Measurements from ENCODE around the gene KLHL20.
"Not testable (repeated sequence)": the region's sequence is repeated elsewhere in the genome, so short reads cannot be mapped to it uniquely, and the experiment has no call there.

The KLHL20 gene

GRCh38 chr1:173717238-173717637 is 2.5 kb downstream of the KLHL20 start:
- Mint-ChIP-seq H3K27ac (peak overlapping the region in 1 of 2 donors; percentile 57), H3K4me1 (peaks cover 21% of the 10 kb centered on the region), H3K9me3 (peaks cover 0 to 4% of the 10 kb centered on the region in 2 donors), H3K27me3 (no peaks in the 10 kb centered on the region), H3K4me3 (no peak overlapping the region)
- ATAC-seq, result no peak
- no peak for DNase-seq

GRCh38 chr1:173731331-173731730 is 16.6 kb downstream of the KLHL20 start:
- H3K9me3 Mint-ChIP-seq, result peaks cover 16 to 17% of the 10 kb centered on the region in 2 donors
- ATAC-seq, H3K27me3 Mint-ChIP-seq, H3K27ac Mint-ChIP-seq, DNase-seq, H3K4me3 Mint-ChIP-seq, H3K4me1 Mint-ChIP-seq: not testable (repeated sequence)

GRCh38 chr1:173733912-173734311 is 19.1 kb downstream of the KLHL20 start:
- DNase-seq (no peak), ATAC-seq (no peak)
- Mint-ChIP-seq H3K27me3 (no peaks in the 10 kb centered on the region), H3K9me3 (peaks cover 7 to 9% of the 10 kb centered on the region in 2 donors), H3K4me3 (no peak overlapping the region), H3K4me1 (peaks cover 21% of the 10 kb centered on the region), H3K27ac (peak overlapping the region in 1 of 2 donors; percentile 82)

- H3K4me1 Mint-ChIP-seq, result peaks cover 39% of the 10 kb centered on the region
- not testable (repeated sequence) for H3K27me3 Mint-ChIP-seq, H3K27ac Mint-ChIP-seq, DNase-seq, H3K4me3 Mint-ChIP-seq, H3K9me3 Mint-ChIP-seq, ATAC-seq
These were observed 21.3 kb downstream of the KLHL20 start for GRCh38 chr1:173736104-173736503.

- H3K9me3 Mint-ChIP-seq, result peaks cover 0 to 11% of the 10 kb centered on the region in 2 donors
- ATAC-seq (no peak), DNase-seq (no peak)
- no peak overlapping the region for H3K27ac Mint-ChIP-seq
- no peak overlapping the region for H3K4me3 Mint-ChIP-seq
- no peaks in the 10 kb centered on the region for H3K27me3 Mint-ChIP-seq
- peaks cover 47% of the 10 kb centered on the region for H3K4me1 Mint-ChIP-seq
These were observed 27.6 kb downstream of the KLHL20 start for GRCh38 chr1:173742203-173742886.

- no peak for DNase-seq
- no peak overlapping the region for H3K4me3 Mint-ChIP-seq
- ATAC-seq, result no peak
- H3K27ac Mint-ChIP-seq, result no peak overlapping the region
- H3K4me1 Mint-ChIP-seq, result peaks cover 28% of the 10 kb centered on the region
- H3K9me3 Mint-ChIP-seq, result peaks cover 0 to 11% of the 10 kb centered on the region in 2 donors
- no peaks in the 10 kb centered on the region for H3K27me3 Mint-ChIP-seq
These were observed 29.9 kb downstream of the KLHL20 start for GRCh38 chr1:173744651-173745050.

GRCh38 chr1:173749137-173749536 is 34.4 kb downstream of the KLHL20 start:
- ATAC-seq (no peak), DNase-seq (no peak)
- Mint-ChIP-seq H3K9me3 (no peaks in the 10 kb centered on the region), H3K4me3 (no peak overlapping the region), H3K27me3 (no peaks in the 10 kb centered on the region), H3K27ac (no peak overlapping the region), H3K4me1 (peaks cover 11% of the 10 kb centered on the region)

GRCh38 chr1:173753830-173754229 is 39.0 kb downstream of the KLHL20 start:
- no peak for ATAC-seq

GRCh38 chr1:173757666-173758065 is 42.9 kb downstream of the KLHL20 start:
- Mint-ChIP-seq H3K4me3 (no peak overlapping the region), H3K27ac (peak overlapping the region in 1 of 2 donors; percentile 38), H3K4me1 (peaks cover 9% of the 10 kb centered on the region), H3K9me3 (peaks cover 12 to 13% of the 10 kb centered on the region in 2 donors), H3K27me3 (no peaks in the 10 kb centered on the region)
- no peak for DNase-seq
- ATAC-seq, result no peak

More at GRCh38 chr1:173753830-173754229, 39.0 kb downstream of the KLHL20 start:
- no peak overlapping the region for H3K4me3 Mint-ChIP-seq
- no peaks in the 10 kb centered on the region for H3K27me3 Mint-ChIP-seq
- no peak for DNase-seq
- H3K27ac Mint-ChIP-seq, result no peak overlapping the region
- H3K4me1 Mint-ChIP-seq, result no peaks in the 10 kb centered on the region
- H3K9me3 Mint-ChIP-seq, result no peaks in the 10 kb centered on the region

- DNase-seq, result no peak
- Mint-ChIP-seq H3K4me3 (no peak overlapping the region), H3K27ac (peak overlapping the region; percentile 38 to 94), H3K4me1 (peaks cover 9% of the 10 kb centered on the region), H3K27me3 (no peaks in the 10 kb centered on the region), H3K9me3 (peaks cover 16 to 18% of the 10 kb centered on the region in 2 donors)
- no peak for ATAC-seq
These were observed 43.3 kb downstream of the KLHL20 start for GRCh38 chr1:173758110-173758509.

GRCh38 chr1:173758980-173759379 is 44.2 kb downstream of the KLHL20 start:
- H3K4me3 Mint-ChIP-seq, result no peak overlapping the region
- peaks cover 9% of the 10 kb centered on the region for H3K4me1 Mint-ChIP-seq
- ATAC-seq, result no peak
- H3K27me3 Mint-ChIP-seq, result no peaks in the 10 kb centered on the region
- DNase-seq, result no peak
- H3K27ac Mint-ChIP-seq, result peak overlapping the region in 1 of 2 donors; percentile 8
- peaks cover 20 to 26% of the 10 kb centered on the region in 2 donors for H3K9me3 Mint-ChIP-seq

GRCh38 chr1:173764331-173764730 is 49.5 kb downstream of the KLHL20 start:
- H3K4me3 Mint-ChIP-seq, H3K27me3 Mint-ChIP-seq, ATAC-seq, H3K27ac Mint-ChIP-seq, DNase-seq: not testable (repeated sequence)
- peaks cover 20% of the 10 kb centered on the region for H3K4me1 Mint-ChIP-seq
- H3K9me3 Mint-ChIP-seq, result peaks cover 20 to 33% of the 10 kb centered on the region in 2 donors

- DNase-seq, result no peak
- peak overlapping the region in 1 of 2 donors; percentile 11 for H3K27ac Mint-ChIP-seq
- peaks cover 16% of the 10 kb centered on the region for H3K4me1 Mint-ChIP-seq
- H3K9me3 Mint-ChIP-seq, result peaks cover 4 to 14% of the 10 kb centered on the region in 2 donors
- no peaks in the 10 kb centered on the region for H3K27me3 Mint-ChIP-seq
- H3K4me3 Mint-ChIP-seq, result no peak overlapping the region
- ATAC-seq, result no peak
These were observed 53.4 kb downstream of the KLHL20 start for GRCh38 chr1:173768206-173768605.

GRCh38 chr1:173768827-173769226 is 54.0 kb downstream of the KLHL20 start:
- DNase-seq (no peak), ATAC-seq (no peak)
- no peak overlapping the region for H3K4me3 Mint-ChIP-seq
- H3K27me3 Mint-ChIP-seq, result no peaks in the 10 kb centered on the region
- no peak overlapping the region for H3K27ac Mint-ChIP-seq
- H3K4me1 Mint-ChIP-seq, result peaks cover 16% of the 10 kb centered on the region
- H3K9me3 Mint-ChIP-seq, result peaks cover 0 to 8% of the 10 kb centered on the region in 2 donors

- ATAC-seq, H3K27me3 Mint-ChIP-seq, H3K9me3 Mint-ChIP-seq, DNase-seq, H3K4me3 Mint-ChIP-seq: not testable (repeated sequence)
- H3K27ac Mint-ChIP-seq, result peak overlapping the region in 1 of 2 donors; percentile 49
- H3K4me1 Mint-ChIP-seq, result peaks cover 16% of the 10 kb centered on the region
These were observed 55.5 kb downstream of the KLHL20 start for GRCh38 chr1:173770330-173770729.

- no peak overlapping the region for H3K4me3 Mint-ChIP-seq
- H3K4me1 Mint-ChIP-seq, result peaks cover 16% of the 10 kb centered on the region
- no peak overlapping the region for H3K27ac Mint-ChIP-seq
- DNase-seq, result no peak
- no peaks in the 10 kb centered on the region for H3K27me3 Mint-ChIP-seq
- ATAC-seq, result no peak
- no peaks in the 10 kb centered on the region for H3K9me3 Mint-ChIP-seq
These were observed 56.8 kb downstream of the KLHL20 start for GRCh38 chr1:173771560-173771959.
